GM19463 (cell line): ENCODE measurements around the gene CMYA5.
"Not testable (repeated sequence)": the region's sequence is repeated elsewhere in the genome, so short reads cannot be mapped to it uniquely, and the experiment has no call there.

Experiments
- ATAC-seq: cut with Tn5 transposase; IDR thresholded peaks from one replicate; pipeline ENCODE4 v1.9.1; 2021; ENCODE audit warnings: mild to moderate bottlenecking, moderate library complexity; ENCODE audit not compliant: unreplicated experiment

Gene CMYA5

GRCh38 chr5:79689541-79690466 lies at the start of gene CMYA5:
TSS of gene CMYA5 (plus strand) at chr5:79689836. CDS start at chr5:79689908, 72 bp downstream.
- ATAC-seq, result no peak

- no peak for ATAC-seq
These were observed 49.0 kb upstream of the CMYA5 start for GRCh38 chr5:79640571-79641055.

- no peak for ATAC-seq
These were observed 48.2 kb upstream of the CMYA5 start for GRCh38 chr5:79641414-79641813.

GRCh38 chr5:79642210-79642609 lies 47.4 kb upstream of the CMYA5 start:
- ATAC-seq, result no peak

GRCh38 chr5:79653843-79654242 lies 35.8 kb upstream of the CMYA5 start:
- ATAC-seq, result no peak

GRCh38 chr5:79663212-79663611 lies 26.4 kb upstream of the CMYA5 start:
- no peak for ATAC-seq

- no peak for ATAC-seq
These were observed 22.9 kb upstream of the CMYA5 start for GRCh38 chr5:79666758-79667157.

GRCh38 chr5:79672392-79672791 lies 17.2 kb upstream of the CMYA5 start:
- ATAC-seq, result no peak

- ATAC-seq, result not testable (repeated sequence)
These were observed 13.3 kb upstream of the CMYA5 start for GRCh38 chr5:79676354-79676753.

GRCh38 chr5:79682102-79682501 lies 7.5 kb upstream of the CMYA5 start:
- ATAC-seq, result not testable (repeated sequence)

GRCh38 chr5:79684782-79685181 lies 4.9 kb upstream of the CMYA5 start:
- no peak for ATAC-seq

- no peak for ATAC-seq
These were observed 4.0 kb upstream of the CMYA5 start for GRCh38 chr5:79685627-79686026.

- ATAC-seq, result no peak
These were observed 2.8 kb upstream of the CMYA5 start for GRCh38 chr5:79686799-79687198.

GRCh38 chr5:79687889-79688288 lies 1.7 kb upstream of the CMYA5 start:
- no peak for ATAC-seq

- no peak for ATAC-seq
These were observed 1.4 kb downstream of the CMYA5 start for GRCh38 chr5:79691007-79691406.

- ATAC-seq, result no peak
These were observed 3.0 kb downstream of the CMYA5 start for GRCh38 chr5:79692596-79692995.

- ATAC-seq, result no peak
These were observed 4.5 kb downstream of the CMYA5 start for GRCh38 chr5:79694183-79694582.

- ATAC-seq, result no peak
These were observed 5.0 kb downstream of the CMYA5 start for GRCh38 chr5:79694652-79695051.

GRCh38 chr5:79695526-79695925 lies 5.9 kb downstream of the CMYA5 start:
- ATAC-seq, result no peak

- no peak for ATAC-seq
These were observed 7.9 kb downstream of the CMYA5 start for GRCh38 chr5:79697222-79698170.

- peak; percentile 82 for ATAC-seq
These were observed 10.2 kb downstream of the CMYA5 start for GRCh38 chr5:79699763-79700400.
